Activated naive CD4-positive, alpha-beta T cell treated with anti-CD3 and anti-CD28 coated beads, Interleukin-2, amount 10 ng/mL, durations not matched to agents 7 days and 5 days (primary cell): ENCODE results near the gene CSNK2A3.

Experiments
- CTCF ChIA-PET: fragments of 350-600 bp; sonication (Branson Sonifier 250); formaldehyde crosslinking; loops from one replicate; lab custom pipeline; 2021; ENCODE audit warnings: antibody characterized with exemption; lab: Charles Lee
- DNase-seq: peaks from one replicate; pipeline ENCODE4 v3.0.0-alpha.2; 2020
- H3K27ac Mint-ChIP-seq: one replicate; pipeline ENCODE4 v1.8.0; 2021; ENCODE audit warnings: mild to moderate bottlenecking, moderate library complexity, mixed read lengths
- H3K27me3 Mint-ChIP-seq: one replicate; pipeline ENCODE4 v1.8.0; 2021; ENCODE audit warnings: mild to moderate bottlenecking, mixed read lengths
- H3K36me3 Mint-ChIP-seq: one replicate; pipeline ENCODE4 v1.8.0; 2021; ENCODE audit warnings: mixed read lengths
- H3K4me1 Mint-ChIP-seq: one replicate; pipeline ENCODE4 v1.8.0; 2021; ENCODE audit warnings: mixed read lengths
- H3K4me3 Mint-ChIP-seq: one replicate; pipeline ENCODE4 v1.8.0; 2021; ENCODE audit warnings: mild to moderate bottlenecking, moderate library complexity, mixed read lengths
- H3K9me3 Mint-ChIP-seq: one replicate; pipeline ENCODE4 v1.8.0; 2021; ENCODE audit warnings: mixed read lengths

The CSNK2A3 gene

GRCh38 chr11:11387622-11388305 lies 34.7 kb upstream of the CSNK2A3 start:
- DNase-seq = no peak
- H3K9me3 Mint-ChIP-seq = no peaks in the 10 kb centered on the region
- CTCF ChIA-PET = no interaction called here
- H3K27me3 Mint-ChIP-seq = peaks cover 17% of the 10 kb centered on the region
- no peaks in the 10 kb centered on the region for H3K4me1 Mint-ChIP-seq
- H3K27ac Mint-ChIP-seq = no peak overlapping the region
- no peaks in the 10 kb centered on the region for H3K36me3 Mint-ChIP-seq
- no peak overlapping the region for H3K4me3 Mint-ChIP-seq

GRCh38 chr11:11387207-11387606 lies 34.2 kb upstream of the CSNK2A3 start:
- H3K36me3 Mint-ChIP-seq = no peaks in the 10 kb centered on the region
- DNase-seq = no peak
- no peaks in the 10 kb centered on the region for H3K9me3 Mint-ChIP-seq
- CTCF ChIA-PET = no interaction called here
- H3K27ac Mint-ChIP-seq = no peak overlapping the region
- no peak overlapping the region for H3K4me3 Mint-ChIP-seq
- no peaks in the 10 kb centered on the region for H3K4me1 Mint-ChIP-seq
- H3K27me3 Mint-ChIP-seq = peaks cover 17% of the 10 kb centered on the region

- H3K36me3 Mint-ChIP-seq = no peaks in the 10 kb centered on the region
- CTCF ChIA-PET = no interaction called here
- H3K4me3 Mint-ChIP-seq = no peak overlapping the region
- H3K27me3 Mint-ChIP-seq = peaks cover 12% of the 10 kb centered on the region
- no peak overlapping the region for H3K27ac Mint-ChIP-seq
- no peak for DNase-seq
- H3K4me1 Mint-ChIP-seq = no peaks in the 10 kb centered on the region
- no peaks in the 10 kb centered on the region for H3K9me3 Mint-ChIP-seq
Measured at GRCh38 chr11:11384829-11385228, 31.8 kb upstream of the CSNK2A3 start.

- H3K4me3 Mint-ChIP-seq = no peak overlapping the region
- H3K27ac Mint-ChIP-seq = no peak overlapping the region
- DNase-seq = no peak
- no peaks in the 10 kb centered on the region for H3K36me3 Mint-ChIP-seq
- CTCF ChIA-PET = no interaction called here
- H3K9me3 Mint-ChIP-seq = no peaks in the 10 kb centered on the region
- H3K4me1 Mint-ChIP-seq = no peaks in the 10 kb centered on the region
- H3K27me3 Mint-ChIP-seq = peaks cover 8% of the 10 kb centered on the region
Measured at GRCh38 chr11:11383995-11384394, 30.9 kb upstream of the CSNK2A3 start.

GRCh38 chr11:11382858-11383532 lies 29.9 kb upstream of the CSNK2A3 start:
- peaks cover 8% of the 10 kb centered on the region for H3K27me3 Mint-ChIP-seq
- no peak overlapping the region for H3K4me3 Mint-ChIP-seq
- no peak overlapping the region for H3K27ac Mint-ChIP-seq
- CTCF ChIA-PET = no interaction called here
- H3K4me1 Mint-ChIP-seq = no peaks in the 10 kb centered on the region
- H3K36me3 Mint-ChIP-seq = no peaks in the 10 kb centered on the region
- DNase-seq = no peak
- H3K9me3 Mint-ChIP-seq = no peaks in the 10 kb centered on the region

- no peaks in the 10 kb centered on the region for H3K36me3 Mint-ChIP-seq
- peaks cover 4% of the 10 kb centered on the region for H3K27me3 Mint-ChIP-seq
- no peak overlapping the region for H3K4me3 Mint-ChIP-seq
- CTCF ChIA-PET = no interaction called here
- DNase-seq = no peak
- H3K27ac Mint-ChIP-seq = no peak overlapping the region
- H3K9me3 Mint-ChIP-seq = no peaks in the 10 kb centered on the region
- H3K4me1 Mint-ChIP-seq = no peaks in the 10 kb centered on the region
Measured at GRCh38 chr11:11381471-11382105, 28.5 kb upstream of the CSNK2A3 start.

- no peaks in the 10 kb centered on the region for H3K9me3 Mint-ChIP-seq
- H3K36me3 Mint-ChIP-seq = no peaks in the 10 kb centered on the region
- no peak for DNase-seq
- H3K4me1 Mint-ChIP-seq = no peaks in the 10 kb centered on the region
- peaks cover 4% of the 10 kb centered on the region for H3K27me3 Mint-ChIP-seq
- no peak overlapping the region for H3K27ac Mint-ChIP-seq
- H3K4me3 Mint-ChIP-seq = no peak overlapping the region
- CTCF ChIA-PET = no interaction called here
Measured at GRCh38 chr11:11380883-11381282, 27.8 kb upstream of the CSNK2A3 start.

- no peaks in the 10 kb centered on the region for H3K36me3 Mint-ChIP-seq
- no peaks in the 10 kb centered on the region for H3K9me3 Mint-ChIP-seq
- no peak overlapping the region for H3K27ac Mint-ChIP-seq
- H3K27me3 Mint-ChIP-seq = peaks cover 4% of the 10 kb centered on the region
- CTCF ChIA-PET = no interaction called here
- no peak for DNase-seq
- H3K4me3 Mint-ChIP-seq = no peak overlapping the region
- no peaks in the 10 kb centered on the region for H3K4me1 Mint-ChIP-seq
Measured at GRCh38 chr11:11380340-11380739, 27.3 kb upstream of the CSNK2A3 start.

GRCh38 chr11:11379661-11380060 lies 26.6 kb upstream of the CSNK2A3 start:
- H3K9me3 Mint-ChIP-seq = no peaks in the 10 kb centered on the region
- H3K4me3 Mint-ChIP-seq = no peak overlapping the region
- CTCF ChIA-PET = no interaction called here
- peaks cover 4% of the 10 kb centered on the region for H3K27me3 Mint-ChIP-seq
- no peaks in the 10 kb centered on the region for H3K36me3 Mint-ChIP-seq
- no peaks in the 10 kb centered on the region for H3K4me1 Mint-ChIP-seq
- H3K27ac Mint-ChIP-seq = no peak overlapping the region
- DNase-seq = no peak

- Mint-ChIP-seq H3K4me3 (no peak overlapping the region), H3K36me3 (no peaks in the 10 kb centered on the region), H3K27ac (no peak overlapping the region), H3K9me3 (no peaks in the 10 kb centered on the region), H3K4me1 (no peaks in the 10 kb centered on the region), H3K27me3 (peaks cover 4% of the 10 kb centered on the region)
- DNase-seq = no peak
- CTCF ChIA-PET = interaction anchor here (0.7 kb wide), 1 partner anchor 8 kb away, joined by 3 read pairs; no protein-coding TSS in a partner anchor
Measured at GRCh38 chr11:11378184-11378940, 25.3 kb upstream of the CSNK2A3 start.

- Mint-ChIP-seq H3K27me3 (peaks cover 7% of the 10 kb centered on the region), H3K4me3 (no peak overlapping the region), H3K9me3 (no peaks in the 10 kb centered on the region), H3K4me1 (no peaks in the 10 kb centered on the region), H3K27ac (no peak overlapping the region), H3K36me3 (no peaks in the 10 kb centered on the region)
- CTCF ChIA-PET = no interaction called here
- no peak for DNase-seq
Measured at GRCh38 chr11:11374358-11375148, 21.5 kb upstream of the CSNK2A3 start.

- Mint-ChIP-seq H3K4me1 (no peaks in the 10 kb centered on the region), H3K27ac (no peak overlapping the region), H3K4me3 (no peak overlapping the region), H3K36me3 (no peaks in the 10 kb centered on the region), H3K27me3 (peaks cover 7% of the 10 kb centered on the region), H3K9me3 (no peaks in the 10 kb centered on the region)
- CTCF ChIA-PET = no interaction called here
- DNase-seq = no peak
Measured at GRCh38 chr11:11373934-11374333, 20.9 kb upstream of the CSNK2A3 start.

GRCh38 chr11:11372461-11372860 lies 19.4 kb upstream of the CSNK2A3 start:
- CTCF ChIA-PET = no interaction called here
- H3K27me3 Mint-ChIP-seq = peaks cover 7% of the 10 kb centered on the region
- H3K9me3 Mint-ChIP-seq = no peaks in the 10 kb centered on the region
- H3K27ac Mint-ChIP-seq = no peak overlapping the region
- DNase-seq = no peak
- H3K36me3 Mint-ChIP-seq = no peaks in the 10 kb centered on the region
- no peaks in the 10 kb centered on the region for H3K4me1 Mint-ChIP-seq
- no peak overlapping the region for H3K4me3 Mint-ChIP-seq

GRCh38 chr11:11370962-11371303 lies 17.9 kb upstream of the CSNK2A3 start:
- no peaks in the 10 kb centered on the region for H3K9me3 Mint-ChIP-seq
- H3K27me3 Mint-ChIP-seq = peaks cover 7% of the 10 kb centered on the region
- DNase-seq = no peak
- CTCF ChIA-PET = no interaction called here
- no peaks in the 10 kb centered on the region for H3K4me1 Mint-ChIP-seq
- H3K4me3 Mint-ChIP-seq = no peak overlapping the region
- H3K27ac Mint-ChIP-seq = no peak overlapping the region
- H3K36me3 Mint-ChIP-seq = no peaks in the 10 kb centered on the region
